AG08395 (cell line): ENCODE results near the gene EPB41L1.

Experiments used
- DNase-seq: peaks from one replicate; pipeline ENCODE4 v3.0.0; 2012; ENCODE audit warnings: mixed read lengths, low spot score

Gene EPB41L1

DNA sequence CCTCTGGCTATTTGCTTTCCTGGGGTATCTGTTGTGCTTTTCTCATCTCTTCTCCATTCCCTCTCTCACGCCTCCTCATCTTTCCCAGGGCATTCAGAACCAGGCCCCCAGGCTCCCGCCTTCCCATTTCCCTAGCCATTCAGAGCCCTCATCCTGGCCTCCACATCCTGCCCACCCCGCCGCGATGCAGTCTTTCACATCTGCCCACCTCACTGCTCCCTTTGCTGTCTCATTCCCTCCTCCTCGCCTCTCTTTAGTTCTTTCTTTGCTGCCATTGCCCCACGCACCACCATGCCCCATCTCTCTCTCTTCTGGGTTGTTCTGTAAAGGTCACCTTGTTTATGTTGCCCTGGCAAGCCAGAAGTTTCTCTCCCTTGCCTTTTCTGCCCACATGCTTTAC is 71.1 kb downstream of the EPB41L1 start:
- no peak for DNase-seq

DNA sequence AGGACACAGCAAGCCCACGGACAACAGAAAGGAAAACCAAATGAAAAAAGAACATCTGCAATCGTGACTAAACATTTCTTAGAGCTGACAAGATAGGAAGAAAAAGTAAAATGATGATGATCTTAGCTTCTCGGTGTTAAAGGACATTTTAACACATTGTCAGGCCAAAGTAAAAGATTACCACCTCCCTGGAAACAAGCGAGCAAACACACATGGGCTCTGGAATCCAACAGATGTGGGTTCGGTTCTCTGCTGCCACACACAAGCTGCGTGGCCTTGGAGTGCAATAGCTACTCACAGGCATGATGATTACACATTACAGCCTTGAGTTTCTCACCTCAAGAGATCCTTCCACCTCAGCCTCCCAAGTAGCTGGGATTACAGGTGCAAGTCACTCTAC is 74.2 kb downstream of the EPB41L1 start:
- no peak for DNase-seq

DNA sequence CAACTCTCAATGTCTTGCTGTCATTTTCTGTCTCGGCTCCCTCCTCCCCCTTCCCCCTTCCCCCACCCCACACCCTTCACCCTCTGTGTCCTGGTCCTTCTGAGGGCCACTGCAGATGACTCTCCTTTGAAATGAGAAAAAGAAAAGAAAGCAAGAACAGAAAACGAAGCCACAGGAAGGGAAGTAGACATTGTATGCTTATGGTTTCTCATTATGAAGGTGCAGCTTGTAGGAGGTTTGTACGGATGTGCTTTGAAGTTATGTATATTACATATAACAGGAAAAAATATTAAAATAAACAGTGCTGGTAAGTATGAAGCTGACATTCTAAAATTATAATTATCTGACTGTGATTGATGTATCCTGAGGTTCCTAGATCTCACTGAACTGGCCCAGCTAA is 75.5 kb downstream of the EPB41L1 start:
- no peak for DNase-seq

DNA sequence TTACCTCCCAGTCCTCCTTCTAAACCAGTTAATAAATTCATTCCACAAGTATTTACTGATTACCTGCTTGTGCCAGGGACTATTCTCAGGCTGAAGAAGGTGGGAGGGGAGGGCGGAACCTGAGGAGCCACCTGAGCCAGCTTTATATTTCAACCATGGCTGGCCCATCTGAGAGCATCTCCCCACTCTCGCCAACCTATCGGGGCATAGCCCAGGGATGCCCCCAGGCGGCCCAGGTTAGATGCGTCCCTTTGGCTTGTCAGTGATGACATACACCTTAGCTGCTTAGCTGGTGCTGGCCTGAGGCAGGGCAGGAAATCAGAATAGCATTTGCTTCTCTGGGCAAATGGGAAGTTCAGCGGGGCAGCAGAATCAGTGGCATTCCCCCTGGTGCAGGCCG is 76.8 kb downstream of the EPB41L1 start:
- DNase-seq: no peak

DNA sequence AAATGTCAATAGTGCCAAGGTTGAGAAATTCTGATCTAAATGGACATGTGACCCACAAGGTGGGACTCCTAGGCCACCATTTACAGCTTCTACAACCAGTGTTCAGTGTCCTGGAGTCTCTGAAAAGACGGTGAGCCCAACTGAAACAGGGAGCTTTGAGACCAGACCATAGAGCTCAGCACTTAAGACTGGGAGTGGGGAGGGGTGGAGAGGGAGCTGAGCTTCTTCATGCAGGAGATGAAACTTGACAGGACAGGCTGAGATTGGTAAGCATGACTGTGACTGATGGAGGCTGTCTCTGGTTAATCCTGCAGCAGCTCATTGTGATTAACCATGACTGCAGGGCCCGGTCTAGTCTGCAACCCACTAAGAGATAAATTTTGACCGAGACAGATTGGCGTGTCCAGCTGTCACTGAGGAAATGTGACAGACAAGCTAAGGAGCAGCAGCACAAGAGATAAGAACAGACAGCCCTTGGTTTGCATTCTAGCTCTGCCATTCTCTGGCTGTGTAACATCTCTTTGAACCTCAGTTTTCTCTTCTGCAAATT is 80.3 kb downstream of the EPB41L1 start:
- DNase-seq: no peak

DNA sequence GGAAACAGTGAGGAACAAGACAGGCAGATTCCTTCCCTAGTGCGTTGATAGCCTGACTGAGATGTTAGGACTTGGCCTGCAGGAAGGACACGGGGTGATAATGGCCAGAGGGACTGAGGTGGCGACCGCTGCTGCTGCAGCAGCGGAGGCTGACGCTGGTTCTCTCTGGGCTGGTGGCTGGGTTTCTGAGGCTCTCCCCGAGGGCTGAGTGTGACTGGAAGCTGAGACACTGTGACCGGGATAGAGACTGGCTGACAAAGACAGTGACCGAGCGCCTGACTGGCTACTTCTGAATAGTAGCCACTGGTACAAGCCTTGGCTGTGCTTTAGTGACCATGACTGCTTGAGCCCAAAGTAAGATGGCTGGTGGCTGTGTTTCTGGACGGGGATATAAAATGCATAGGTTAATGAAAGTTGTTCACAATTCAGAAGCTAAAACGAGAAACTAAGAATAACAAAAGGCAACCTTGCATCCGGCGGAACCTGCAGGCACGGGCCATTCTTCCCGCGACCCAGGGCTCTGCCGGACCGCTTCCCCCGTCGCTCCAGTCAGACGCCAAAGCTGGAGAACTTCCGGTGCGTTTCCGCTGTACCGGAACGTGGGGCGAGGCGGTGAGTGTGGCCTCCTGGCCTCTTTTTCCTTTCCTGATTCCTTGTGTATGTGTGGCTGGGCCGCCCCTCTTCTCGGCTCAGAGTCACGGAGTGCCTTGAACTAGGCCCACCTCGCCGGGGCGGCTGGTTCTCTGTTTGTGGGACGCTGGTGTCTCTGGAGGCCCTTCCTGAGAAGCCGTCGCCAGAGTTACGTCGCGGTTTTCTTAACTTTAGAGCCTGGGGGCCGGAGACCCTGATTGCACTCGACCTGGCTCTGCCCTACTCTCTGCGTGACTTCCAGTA is 81.6 kb downstream of the EPB41L1 start, which contains the start of gene AAR2:
Gene AAR2 (plus strand): TSS at position 587 of the 894 bp plus-strand sequence. CDS start 3,391 bp downstream, outside the sequence.
- peak; percentile 89 for DNase-seq

DNA sequence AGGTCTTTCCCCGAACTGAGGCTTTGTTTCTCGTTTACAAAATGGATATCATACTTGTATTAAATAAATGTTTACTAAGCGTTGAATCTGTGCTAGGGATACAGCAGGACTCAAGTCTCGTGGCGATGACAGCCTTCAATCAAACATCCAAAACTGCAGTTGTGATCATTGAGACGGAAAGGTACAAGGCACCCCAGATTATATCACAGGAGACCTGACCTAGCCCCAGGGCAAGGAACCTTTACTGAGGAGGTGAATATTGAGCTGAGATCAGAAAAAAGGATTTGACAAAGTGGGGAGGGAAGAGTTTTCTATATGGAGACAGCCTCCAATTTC is 82.2 kb downstream of the EPB41L1 start:
- DNase-seq: no peak

DNA sequence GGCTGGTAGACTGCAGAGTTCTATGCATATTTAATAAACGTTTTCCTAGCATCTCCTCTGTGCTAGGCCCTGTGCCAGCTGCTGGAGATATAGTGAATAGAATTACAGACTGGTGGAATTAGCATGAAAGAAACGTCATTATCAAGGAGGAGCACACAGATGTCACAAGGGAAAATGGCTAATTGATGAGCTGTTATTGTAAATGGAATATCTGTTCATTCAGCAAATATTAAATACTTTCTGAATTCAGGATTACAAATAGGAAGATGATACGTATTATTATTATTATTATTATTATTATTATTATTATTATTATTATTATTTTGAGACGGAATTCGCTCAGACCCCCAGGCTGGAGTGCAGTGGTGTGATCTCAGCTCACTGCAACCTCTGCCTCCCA is 82.9 kb downstream of the EPB41L1 start:
- no peak for DNase-seq

DNA sequence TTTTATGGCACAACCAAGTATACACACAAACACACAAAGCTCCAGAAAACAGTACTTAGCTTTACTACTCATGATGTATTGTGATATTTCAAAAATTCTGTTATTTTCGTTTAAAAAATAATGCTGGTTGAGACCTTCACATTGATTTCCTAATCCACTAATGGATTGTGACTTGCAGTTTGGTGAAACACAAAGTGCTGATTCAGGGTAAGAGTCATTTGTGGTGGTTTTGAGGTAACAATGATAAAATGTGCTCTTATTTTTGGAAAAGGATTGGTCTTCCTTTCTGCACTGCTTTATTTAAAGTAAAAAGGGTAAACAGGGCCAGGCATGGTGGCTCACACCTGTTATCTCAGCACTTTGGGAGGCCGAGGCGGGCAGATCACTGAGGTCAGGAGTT is 83.6 kb downstream of the EPB41L1 start:
- no peak for DNase-seq

DNA sequence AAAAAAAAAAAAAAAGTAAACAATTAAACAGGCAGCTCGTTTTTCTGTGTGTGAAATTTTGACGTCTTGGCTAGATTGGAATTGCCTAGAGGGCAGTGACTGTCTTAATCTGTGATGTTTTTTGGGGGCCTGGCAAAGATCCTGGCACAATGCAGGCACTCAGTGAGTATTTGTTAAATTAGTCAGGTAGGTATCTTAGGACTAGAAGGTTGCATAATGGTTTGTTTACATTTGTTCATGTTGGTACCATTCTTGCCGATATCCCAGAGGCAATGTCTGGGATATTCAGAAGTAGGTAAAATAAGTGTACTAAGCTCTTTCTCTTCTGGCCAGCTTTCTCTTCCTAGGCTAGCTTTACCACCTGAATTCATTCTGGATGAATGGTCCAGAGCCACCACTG is 84.2 kb downstream of the EPB41L1 start:
- DNase-seq: no peak

DNA sequence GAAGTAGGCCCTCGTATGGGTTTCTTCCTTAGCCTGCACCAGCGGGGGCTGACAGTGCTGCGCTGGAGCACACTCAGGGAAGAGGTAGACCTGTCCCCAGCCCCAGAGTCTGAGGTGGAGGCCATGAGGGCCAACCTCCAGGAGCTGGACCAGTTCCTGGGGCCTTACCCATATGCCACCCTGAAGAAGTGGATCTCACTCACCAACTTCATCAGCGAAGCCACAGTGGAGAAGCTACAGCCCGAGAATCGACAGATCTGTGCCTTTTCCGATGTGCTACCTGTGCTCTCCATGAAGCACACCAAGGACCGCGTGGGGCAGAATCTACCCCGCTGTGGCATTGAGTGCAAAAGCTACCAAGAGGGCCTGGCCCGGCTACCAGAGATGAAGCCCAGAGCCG is 85.5 kb downstream of the EPB41L1 start:
- no peak for DNase-seq

DNA sequence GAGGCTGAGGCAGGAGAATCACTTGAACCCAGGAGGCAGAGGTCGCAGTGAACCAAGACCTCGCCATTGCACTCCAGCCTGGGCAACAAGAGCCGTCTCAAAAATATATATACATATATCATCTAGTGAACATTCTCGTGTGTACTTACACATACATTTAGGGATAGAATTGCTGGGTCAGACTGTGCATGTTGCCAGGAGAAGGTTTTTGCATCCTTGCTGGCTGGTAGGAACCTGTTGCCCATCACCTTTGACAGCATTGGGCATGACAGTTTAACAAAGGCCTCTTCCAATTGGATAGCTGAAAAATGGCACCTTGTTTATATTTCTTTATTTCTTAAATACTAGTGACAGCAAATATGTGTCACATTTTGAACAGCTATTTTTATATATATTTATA is 87.1 kb downstream of the EPB41L1 start:
- DNase-seq: no peak

DNA sequence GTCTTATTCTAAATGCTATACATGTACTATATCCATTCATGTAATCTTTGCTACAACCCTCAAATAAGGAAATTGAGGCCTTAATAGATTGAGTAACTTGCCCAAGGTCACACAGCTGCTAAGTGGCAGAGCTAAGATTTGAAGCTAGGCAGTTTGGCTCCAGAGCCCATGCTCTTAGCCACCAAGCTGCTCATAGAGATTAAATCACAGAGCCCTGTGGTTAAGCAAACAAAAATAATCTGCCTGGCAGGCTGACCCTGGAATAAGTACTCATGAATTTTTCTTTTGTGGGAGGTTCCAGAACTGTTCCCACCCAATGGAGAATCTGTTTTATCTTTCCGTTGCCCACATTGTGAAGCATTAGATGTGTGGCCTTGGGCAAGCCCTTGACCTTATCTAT is 89.2 kb downstream of the EPB41L1 start:
- no peak for DNase-seq

DNA sequence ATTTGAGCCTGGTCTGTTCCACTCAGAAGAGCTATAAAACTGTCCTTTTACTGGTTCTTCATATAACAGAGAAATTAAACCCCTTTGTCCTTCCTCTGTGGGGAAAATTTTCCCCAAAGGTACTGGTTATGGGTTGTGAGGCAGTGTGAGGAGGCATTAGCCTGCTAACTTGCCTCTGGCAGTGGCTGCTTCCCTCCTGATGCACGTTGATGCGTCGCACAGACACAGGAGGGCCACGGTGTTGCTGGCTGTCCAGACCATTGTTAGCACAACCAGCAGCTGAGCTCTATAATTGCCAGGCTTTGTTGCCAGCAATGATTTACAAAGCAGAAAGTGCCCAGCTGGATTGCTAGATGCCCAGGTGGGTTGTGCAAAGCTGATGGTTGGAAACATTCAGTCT is 91.9 kb downstream of the EPB41L1 start:
- DNase-seq: no peak

DNA sequence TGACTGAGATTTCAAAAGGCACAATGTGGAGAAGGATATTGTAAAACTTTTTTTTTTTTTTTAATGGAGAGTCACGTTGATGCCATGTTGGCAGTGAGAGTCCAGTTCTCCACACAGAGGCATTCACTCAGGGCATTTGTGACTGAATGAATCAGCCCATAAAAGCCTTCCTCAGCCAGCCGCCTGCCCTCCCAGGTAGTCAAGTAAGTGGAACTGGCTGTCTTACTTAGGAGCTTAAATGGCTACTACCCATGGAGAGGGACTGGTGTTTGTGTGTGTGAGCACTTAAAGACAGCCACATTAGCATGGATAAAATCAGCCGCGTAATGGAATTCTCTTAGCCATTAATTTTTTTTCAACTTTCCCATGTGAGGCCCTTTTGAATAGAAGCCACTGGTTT is 94.3 kb downstream of the EPB41L1 start:
- no peak for DNase-seq

DNA sequence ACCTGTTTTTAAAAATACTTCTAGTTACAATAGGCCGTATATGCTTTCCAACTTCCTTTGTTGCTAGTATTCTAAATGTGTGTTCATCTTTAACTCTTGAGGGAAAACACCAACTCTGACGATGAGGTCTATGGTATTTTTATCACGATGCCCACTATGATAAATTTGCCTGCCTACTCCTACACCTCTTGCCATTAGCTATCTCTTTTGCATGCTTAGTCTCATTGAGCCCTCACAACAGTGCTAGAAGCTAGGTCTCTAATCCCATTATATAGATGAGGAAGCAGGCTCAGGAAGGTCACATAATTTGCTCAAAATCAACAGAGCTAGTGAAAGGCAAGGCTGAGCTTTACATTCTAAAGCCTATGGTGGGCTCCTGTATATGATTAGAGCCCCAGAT is 94.9 kb downstream of the EPB41L1 start:
- no peak for DNase-seq

DNA sequence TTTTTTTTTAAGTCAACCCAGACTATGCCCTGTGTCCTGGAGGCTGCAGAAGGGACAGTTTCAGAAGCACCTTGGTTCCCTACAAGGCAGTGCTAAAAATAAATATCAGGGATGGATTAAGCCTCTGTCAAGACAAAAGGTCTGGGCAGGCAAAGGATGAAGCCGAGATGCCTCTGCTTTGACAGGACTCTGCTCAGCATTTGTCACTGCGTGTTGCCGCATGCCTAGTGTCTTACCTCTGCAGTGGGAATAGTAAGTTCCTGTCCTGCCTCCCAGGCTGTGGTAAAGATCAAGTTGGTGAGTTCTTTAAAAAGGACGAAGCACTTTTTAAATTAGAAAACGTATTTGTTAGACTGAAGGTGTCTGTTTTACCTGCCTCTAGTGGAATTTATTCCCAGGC is 96.9 kb downstream of the EPB41L1 start:
- DNase-seq: no peak

DNA sequence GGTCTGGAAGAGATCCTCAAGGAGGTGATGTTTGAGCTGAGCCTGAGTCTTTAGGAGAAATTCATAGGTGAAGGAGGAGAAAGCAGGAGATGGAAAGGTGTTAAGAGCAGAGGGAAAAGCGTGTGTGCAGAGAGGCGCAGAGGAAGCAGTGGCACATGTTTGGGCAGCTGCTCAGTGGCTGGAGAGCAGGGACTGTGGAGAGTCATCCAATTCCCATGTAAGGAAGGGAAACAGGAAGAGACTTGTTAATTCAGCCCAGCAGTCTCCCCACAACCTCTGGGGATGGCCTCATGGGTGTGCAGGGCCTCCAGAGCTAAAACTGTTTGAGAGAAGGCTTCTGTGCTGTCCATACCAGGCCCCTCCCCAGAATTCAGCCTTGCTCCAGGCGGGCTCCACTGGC is 98.0 kb downstream of the EPB41L1 start:
- DNase-seq: no peak

DNA sequence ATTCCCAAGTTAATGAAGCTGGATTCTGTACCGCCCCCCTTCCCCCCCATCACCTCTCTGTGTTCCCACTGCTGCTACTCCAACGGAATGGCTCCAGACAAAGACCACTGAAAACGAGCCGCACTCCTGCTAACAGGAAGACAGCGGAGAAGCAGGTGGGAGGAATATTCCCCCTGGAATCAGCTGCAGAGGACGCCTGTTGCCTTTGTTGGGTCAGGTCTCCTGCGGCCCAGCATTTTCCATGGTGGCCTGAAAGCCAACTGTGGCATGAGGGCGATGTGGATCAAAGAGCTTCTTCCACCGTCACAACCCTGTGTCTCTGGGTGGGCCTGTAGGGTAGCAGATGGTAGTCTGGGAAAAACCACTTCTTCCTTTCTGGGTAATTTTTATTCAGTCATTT is 98.5 kb downstream of the EPB41L1 start:
- no peak for DNase-seq

DNA sequence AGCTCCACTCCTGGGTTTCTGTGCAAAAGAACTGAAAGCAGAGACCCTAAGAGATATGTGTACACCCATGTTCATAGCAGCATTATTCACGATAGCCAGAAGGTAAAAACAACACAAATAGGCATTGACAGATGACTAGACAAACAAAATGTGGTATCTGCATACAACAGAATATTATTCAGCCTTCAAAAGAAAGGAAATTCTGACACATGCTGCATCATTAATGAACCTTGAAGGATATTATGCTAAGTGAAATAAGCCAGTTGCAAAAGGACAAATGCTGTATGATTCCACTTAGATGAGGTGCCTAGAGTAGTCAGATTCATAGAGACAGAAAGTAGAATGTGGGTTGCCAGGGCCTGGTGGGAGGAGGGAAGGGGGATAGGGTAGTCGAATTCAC is 99.5 kb downstream of the EPB41L1 start:
- DNase-seq: no peak

DNA sequence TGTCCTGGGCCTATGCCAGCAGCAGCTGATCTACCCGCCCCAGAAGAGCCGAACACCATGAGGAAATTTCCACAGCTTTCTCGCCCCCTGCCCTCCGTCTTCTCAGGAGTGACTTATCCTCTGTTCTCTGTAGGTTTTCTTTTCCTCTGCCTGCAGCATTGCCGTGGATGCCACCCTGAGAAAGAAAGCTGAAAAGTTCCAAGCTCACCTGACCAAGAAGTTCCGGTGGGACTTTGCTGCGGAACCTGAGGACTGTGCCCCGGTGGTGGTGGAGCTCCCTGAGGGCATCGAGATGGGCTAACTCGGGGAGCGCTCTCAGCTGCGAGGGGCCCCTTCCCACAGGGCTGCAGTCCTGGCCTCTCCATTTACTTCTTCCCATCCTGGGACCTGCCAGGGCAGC is 100.9 kb downstream of the EPB41L1 start:
- DNase-seq: no peak

DNA sequence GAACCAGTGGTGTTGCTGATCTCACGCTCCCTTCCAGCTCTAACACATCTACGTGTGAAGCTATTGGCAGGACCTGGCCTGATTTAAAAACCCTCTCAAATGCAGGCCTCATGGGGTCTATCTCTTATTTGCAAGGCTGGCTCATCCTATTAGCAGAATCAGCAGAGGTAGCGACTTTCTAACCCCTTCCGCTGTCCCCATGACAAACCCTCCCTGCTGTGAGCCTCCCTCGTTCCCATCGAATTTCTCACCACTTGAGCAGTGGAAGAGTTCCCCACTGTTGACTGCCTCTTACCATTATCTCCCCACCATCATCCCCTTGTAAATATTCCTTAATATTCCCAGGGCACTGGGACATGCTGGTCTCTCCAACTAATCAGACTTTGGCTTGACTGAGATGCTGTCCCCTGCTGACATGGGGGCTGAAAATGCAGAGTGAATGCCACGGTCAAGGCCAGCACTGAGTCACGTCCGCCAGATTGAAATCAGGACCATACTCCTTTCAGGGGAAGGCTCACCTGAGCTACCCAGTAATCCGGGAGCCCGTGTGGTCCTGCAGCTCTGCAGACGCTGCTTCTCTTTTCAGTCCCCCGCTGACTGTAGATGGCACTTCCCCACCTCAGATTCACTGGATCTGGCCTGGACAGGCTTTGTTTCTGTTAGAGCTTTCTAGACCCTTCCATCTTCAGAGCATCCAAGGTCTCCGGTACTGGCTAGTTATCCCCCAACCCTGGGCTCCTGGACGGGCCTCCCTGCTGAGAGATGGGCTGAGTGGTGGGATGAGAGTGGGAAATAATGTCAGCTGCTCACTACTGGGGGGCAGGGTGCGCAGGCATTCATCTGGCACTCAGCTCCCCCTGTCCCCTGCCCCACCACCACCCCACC is 104.9 kb downstream of the EPB41L1 start:
- DNase-seq: no peak

DNA sequence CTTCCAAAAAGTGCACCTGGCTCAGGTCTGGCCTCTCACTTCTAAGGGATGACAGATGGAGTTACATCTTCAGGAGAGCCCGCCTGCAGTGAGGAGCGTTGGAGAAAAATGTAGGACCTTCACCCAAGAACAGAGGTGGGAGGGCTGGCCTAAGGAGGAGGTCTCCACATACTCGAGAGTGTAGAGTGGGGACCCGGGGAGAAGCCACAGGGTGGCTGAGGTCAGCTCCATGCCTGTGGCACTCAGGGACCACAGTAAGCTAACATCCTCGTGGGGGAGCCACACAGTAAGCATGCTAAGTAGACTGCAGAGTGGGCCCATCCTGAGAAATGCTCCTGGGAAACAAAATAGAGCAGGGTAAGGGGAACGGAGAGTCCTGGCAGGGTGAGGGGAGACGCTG is 105.8 kb downstream of the EPB41L1 start:
- DNase-seq: no peak
